Bone marrow (tissue), 2 donors: ENCODE results near the gene LORICRIN.

Experiments used
- DNase-seq, 2 donors: peaks; one replicate each; lab custom pipeline; 2025; lab: John Stamatoyannopoulos, UW

Gene LORICRIN

DNA sequence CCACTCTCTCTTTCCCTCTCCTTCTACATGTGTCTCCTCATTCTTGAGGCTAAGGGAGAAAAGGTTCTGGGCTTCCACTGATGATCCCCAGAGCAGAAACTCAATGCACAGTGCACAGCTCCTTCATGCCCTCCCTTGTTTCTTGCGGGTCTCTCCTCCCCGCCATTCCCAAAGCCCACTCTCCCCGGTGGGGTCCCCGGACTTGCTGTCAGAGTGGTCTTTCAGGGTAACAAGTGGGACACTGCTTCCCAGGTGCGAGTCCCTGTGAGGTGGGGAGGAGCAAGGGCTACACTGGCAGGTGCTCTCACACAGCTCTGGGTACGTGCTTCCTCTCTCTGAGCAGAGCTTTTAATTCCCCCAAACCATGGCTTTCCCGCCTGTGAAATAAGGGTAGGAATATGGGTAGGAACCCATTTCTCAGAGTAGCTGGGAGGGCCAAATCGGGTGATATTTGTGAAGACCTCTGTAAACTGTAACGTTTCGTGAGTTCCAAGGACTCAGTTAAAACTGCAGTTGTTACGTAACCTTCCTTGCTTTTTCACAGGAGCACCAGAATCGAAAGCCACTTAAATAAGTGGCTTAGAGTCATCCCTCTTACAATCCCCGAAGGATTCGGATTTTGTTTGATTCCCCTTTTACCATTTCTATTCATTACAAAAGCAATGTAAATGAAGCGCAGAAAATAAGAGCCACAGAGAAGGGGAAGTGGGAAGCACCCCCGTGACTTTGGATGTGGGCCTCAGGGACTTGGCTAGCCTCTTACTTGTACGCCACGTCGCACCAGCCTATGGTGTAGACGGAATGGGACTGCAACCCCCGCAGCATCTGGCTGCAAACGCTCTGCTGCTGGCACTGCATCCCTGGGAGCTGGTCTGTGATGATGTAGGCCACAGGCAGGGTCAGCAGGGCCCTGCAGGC, 47.1 kb downstream of the LORICRIN start:
- DNase-seq, result no peak

DNA sequence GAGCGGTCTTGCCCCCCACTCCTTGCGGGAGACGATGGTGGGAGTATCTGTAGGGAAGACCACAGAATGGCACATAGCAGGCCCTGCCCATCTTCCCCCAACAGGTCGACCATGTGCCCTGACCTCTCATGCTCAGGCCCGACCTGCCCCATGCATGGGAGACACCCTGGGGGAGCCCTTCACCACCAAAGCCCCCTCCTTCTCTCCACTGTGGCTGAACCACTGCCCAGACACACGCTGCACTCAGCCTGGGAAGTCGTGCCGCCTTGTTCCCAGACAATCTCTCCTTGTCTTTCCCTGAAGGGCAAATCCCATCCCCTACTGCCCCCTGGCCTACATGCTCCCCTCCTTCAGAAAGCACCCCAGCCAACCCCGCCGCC, 47.7 kb downstream of the LORICRIN start:
- DNase-seq, result no peak

DNA sequence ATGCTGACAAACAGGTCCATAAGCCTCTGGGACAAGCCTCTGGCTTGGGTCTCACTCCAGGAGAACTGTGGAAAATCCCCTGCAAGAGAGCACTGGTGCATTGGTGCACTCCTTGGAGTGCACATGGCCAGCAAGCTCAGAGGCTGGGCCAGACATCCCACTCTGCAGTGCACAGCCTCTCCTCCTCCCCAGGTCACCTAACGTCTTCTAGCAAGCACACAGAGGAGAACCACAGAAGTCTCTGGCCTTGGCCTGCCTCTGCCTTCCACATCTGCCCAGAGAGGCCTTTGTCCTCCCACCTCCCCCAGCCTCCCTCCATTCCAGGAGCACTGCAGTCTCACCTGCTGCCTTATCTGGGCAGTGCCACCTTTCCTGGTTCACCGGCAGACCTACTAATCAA, 49.1 kb downstream of the LORICRIN start:
- DNase-seq, result no peak

DNA sequence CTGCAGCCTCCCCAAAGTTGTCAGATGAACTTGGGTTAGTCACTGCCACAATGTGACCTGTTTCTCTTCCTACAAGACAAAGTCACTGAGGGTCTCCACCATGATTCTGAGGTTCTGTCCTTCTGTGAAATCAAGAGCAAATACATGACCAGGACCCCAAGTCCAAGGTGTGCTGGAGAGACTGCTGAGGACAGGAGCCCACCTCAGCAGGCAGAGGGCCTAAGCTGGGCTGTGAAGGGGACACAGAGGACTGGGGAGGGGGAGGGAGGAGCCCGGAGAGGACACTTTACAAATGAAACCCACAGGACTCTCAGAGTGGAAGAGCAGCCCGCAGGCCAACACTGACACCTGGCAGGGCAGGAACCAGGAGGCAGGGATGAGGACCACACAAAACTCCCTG, 50.0 kb downstream of the LORICRIN start:
- DNase-seq, result no peak

DNA sequence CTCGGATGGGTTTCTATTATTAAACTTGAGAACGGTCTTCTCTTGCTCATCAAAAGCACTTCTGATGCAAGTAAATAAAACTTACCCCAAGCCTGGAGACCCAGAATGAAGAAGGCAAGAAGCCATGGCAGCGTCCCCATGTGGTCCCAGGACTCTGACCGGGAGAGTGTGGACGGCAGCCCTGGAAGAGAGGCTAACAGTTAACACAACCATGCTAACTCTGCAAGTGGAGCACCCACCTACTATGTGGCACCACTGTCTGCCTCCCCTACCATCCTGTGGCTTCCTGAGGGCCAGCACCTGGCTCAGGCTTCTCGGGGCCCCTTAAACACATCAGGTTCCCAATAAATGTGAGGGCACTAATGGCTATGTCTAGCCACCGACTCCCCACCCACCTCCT, 51.0 kb downstream of the LORICRIN start:
- DNase-seq, result no peak
